RWPE2 (cell line): ENCODE measurements around the gene THSD7A.

Source experiments
- ATAC-seq: fragments of 200-7000 bp; cut with Tn5 transposase; 3 replicates; pipeline ENCODE4 v1.9.1; 2021; ENCODE audit warnings: low read depth
- DNase-seq: peaks from one replicate; pipeline ENCODE4 v3.0.0-alpha.2; 2020; ENCODE audit warnings: low spot score
- H3K27ac ChIP-seq: fragments of 450-650 bp; 2 replicates; pipeline ENCODE4 v1.5.1; 2017; ENCODE audit warnings: mild to moderate bottlenecking; ENCODE audit not compliant: poor library complexity, severe bottlenecking
- H3K27me3 ChIP-seq: fragments of 250-450 bp; sonication (Bioruptor Pico); 2 replicates; pipeline ENCODE4 v1.5.1; 2021; ENCODE audit warnings: mild to moderate bottlenecking, moderate library complexity; ENCODE audit not compliant: insufficient read depth, poor library complexity, severe bottlenecking
- H3K36me3 ChIP-seq: fragments of 250-450 bp; sonication (Bioruptor Pico); 2 replicates; pipeline ENCODE4 v1.5.1; 2020; ENCODE audit warnings: low read depth, mild to moderate bottlenecking, moderate library complexity
- H3K4me1 ChIP-seq: fragments of 250-450 bp; sonication (Bioruptor Pico); 2 replicates; pipeline ENCODE4 v1.5.1; 2021; ENCODE audit warnings: mild to moderate bottlenecking, moderate library complexity; ENCODE audit not compliant: insufficient read depth, poor library complexity, severe bottlenecking
- H3K4me3 ChIP-seq: fragments of 250-450 bp; sonication (Bioruptor Pico); 2 replicates; pipeline ENCODE4 v1.5.1; 2021; ENCODE audit warnings: mild to moderate bottlenecking, moderate library complexity; ENCODE audit not compliant: severe bottlenecking
- H3K9me3 ChIP-seq: fragments of 250-450 bp; sonication (Bioruptor Pico); 2 replicates; pipeline ENCODE4 v1.5.1; 2021; ENCODE audit warnings: mild to moderate bottlenecking, moderate library complexity; ENCODE audit not compliant: severe bottlenecking
- CTCF ChIP-seq: fragments of 450-650 bp; IDR thresholded peaks from one replicate; pipeline ENCODE4 v1.5.1; 2017; ENCODE audit warnings: mild to moderate bottlenecking, moderate library complexity; ENCODE audit not compliant: poor library complexity, severe bottlenecking

The THSD7A gene

GRCh38 chr7:11784769-11785536 is 47.0 kb downstream of the THSD7A start:
- Histone ChIP-seq H3K27me3 (no peaks in the 10 kb centered on the region), H3K27ac (no peak overlapping the region), H3K4me1 (no peaks in the 10 kb centered on the region), H3K9me3 (no peaks in the 10 kb centered on the region), H3K4me3 (no peak overlapping the region), H3K36me3 (no peaks in the 10 kb centered on the region)
- no peak for TF ChIP-seq CTCF
- DNase-seq: no peak
- no peak for ATAC-seq

- H3K4me1 ChIP-seq: no peaks in the 10 kb centered on the region
- DNase-seq (no peak), ATAC-seq (no peak)
- H3K4me3 ChIP-seq: no peak overlapping the region
- no peaks in the 10 kb centered on the region for H3K36me3 ChIP-seq
- H3K27me3 ChIP-seq: no peaks in the 10 kb centered on the region
- H3K9me3 ChIP-seq: no peaks in the 10 kb centered on the region
- no peak for TF ChIP-seq CTCF
- no peak overlapping the region for H3K27ac ChIP-seq
These were observed 51.9 kb downstream of the THSD7A start for GRCh38 chr7:11779864-11780674.

GRCh38 chr7:11776039-11776438 is 56.0 kb downstream of the THSD7A start:
- no peaks in the 10 kb centered on the region for H3K4me1 ChIP-seq
- no peak overlapping the region for H3K4me3 ChIP-seq
- H3K27ac ChIP-seq: no peak overlapping the region
- no peak for TF ChIP-seq CTCF
- DNase-seq (no peak), ATAC-seq (no peak)
- H3K9me3 ChIP-seq: no peaks in the 10 kb centered on the region
- no peaks in the 10 kb centered on the region for H3K36me3 ChIP-seq
- H3K27me3 ChIP-seq: no peaks in the 10 kb centered on the region

GRCh38 chr7:11775401-11775800 is 56.6 kb downstream of the THSD7A start:
- Histone ChIP-seq H3K27ac (no peak overlapping the region), H3K4me1 (no peaks in the 10 kb centered on the region), H3K4me3 (no peak overlapping the region), H3K36me3 (no peaks in the 10 kb centered on the region), H3K27me3 (no peaks in the 10 kb centered on the region), H3K9me3 (no peaks in the 10 kb centered on the region)
- no peak for TF ChIP-seq CTCF
- DNase-seq (no peak), ATAC-seq (no peak)

- DNase-seq (no peak), ATAC-seq (no peak)
- H3K9me3 ChIP-seq: no peaks in the 10 kb centered on the region
- H3K36me3 ChIP-seq: no peaks in the 10 kb centered on the region
- no peaks in the 10 kb centered on the region for H3K4me1 ChIP-seq
- H3K27me3 ChIP-seq: no peaks in the 10 kb centered on the region
- no peak for TF ChIP-seq CTCF
- no peak overlapping the region for H3K4me3 ChIP-seq
- no peak overlapping the region for H3K27ac ChIP-seq
These were observed 63.7 kb downstream of the THSD7A start for GRCh38 chr7:11768263-11768662.
